Measurements from ENCODE around the gene MLANA. TPM values are rescaled to one million over a fixed set of nuclear protein-coding genes. Genes with fewer than 3 reads are reported as not detected.

Gene MLANA
- polyA plus RNA-seq, 1 donor = 1.0 TPM

- no peak for DNase-seq
Observed at GRCh38 chr9:5900622-5901021, 9.9 kb downstream of the MLANA start.

GRCh38 chr9:5902377-5902776 is 11.7 kb downstream of the MLANA start:
- no peak for DNase-seq

GRCh38 chr9:5908918-5909317 is 18.2 kb downstream of the MLANA start:
- no peak for DNase-seq

GRCh38 chr9:5909976-5910375 is 19.3 kb downstream of the MLANA start:
- DNase-seq = no peak

- DNase-seq = no peak
Observed at GRCh38 chr9:5910413-5911057, 19.8 kb downstream of the MLANA start.

GRCh38 chr9:5915438-5915837 is 24.7 kb downstream of the MLANA start:
- no peak for DNase-seq

GRCh38 chr9:5917273-5917672 is 26.6 kb downstream of the MLANA start:
- DNase-seq = no peak

- no peak for DNase-seq
Observed at GRCh38 chr9:5917888-5918287, 27.2 kb downstream of the MLANA start.

- no peak for DNase-seq
Observed at GRCh38 chr9:5918460-5918859, 27.8 kb downstream of the MLANA start.

- DNase-seq = no peak
Observed at GRCh38 chr9:5920860-5921328, 30.2 kb downstream of the MLANA start.

- DNase-seq = no peak
Observed at GRCh38 chr9:5922192-5922591, 31.5 kb downstream of the MLANA start.

- no peak for DNase-seq
Observed at GRCh38 chr9:5931657-5932056, 41.0 kb downstream of the MLANA start.

- no peak for DNase-seq
Observed at GRCh38 chr9:5938449-5938848, 47.8 kb downstream of the MLANA start.

GRCh38 chr9:5939530-5939929 is 48.8 kb downstream of the MLANA start:
- DNase-seq = no peak

GRCh38 chr9:5941214-5941613 is 50.5 kb downstream of the MLANA start:
- no peak for DNase-seq

GRCh38 chr9:5945112-5945511 is 54.4 kb downstream of the MLANA start:
- DNase-seq = no peak

GRCh38 chr9:5947912-5948311 is 57.2 kb downstream of the MLANA start:
- DNase-seq = peak; percentile 34

- no peak for DNase-seq
Observed at GRCh38 chr9:5949103-5949699, 58.5 kb downstream of the MLANA start.

- no peak for DNase-seq
Observed at GRCh38 chr9:5950261-5950660, 59.6 kb downstream of the MLANA start.

GRCh38 chr9:5951686-5952211 is 61.1 kb downstream of the MLANA start:
- no peak for DNase-seq

- DNase-seq = no peak
Observed at GRCh38 chr9:5953743-5954707, 63.3 kb downstream of the MLANA start.

- DNase-seq = no peak
Observed at GRCh38 chr9:5957166-5957565, 66.5 kb downstream of the MLANA start.

GRCh38 chr9:5958273-5958672 is 67.6 kb downstream of the MLANA start:
- no peak for DNase-seq
